Liver (tissue), 9 donors: ENCODE measurements around the gene SNRPA1. TPM values are rescaled to one million over a fixed set of nuclear protein-coding genes. Genes with fewer than 3 reads are reported as not detected.

ENCODE experiments used
- DNase-seq: peaks from one replicate; pipeline ENCODE4 v3.0.0-alpha.2; 2017; ENCODE audit warnings: low spot score
- H3K27ac ChIP-seq, 2 donors: one replicate each; pipeline ENCODE4 v1.7.0; 2013; ENCODE audit warnings: inconsistent platforms in 2 of 2, low read length in 2 of 2, control low read depth in 1 of 2, low read depth in 1 of 2, mild to moderate bottlenecking in 1 of 2
- H3K27me3 ChIP-seq, 4 donors: one replicate each; pipeline versions ENCODE4 v1.6.1 to v1.7.0; 2013; ENCODE audit warnings: low read length in 3 of 4, inconsistent platforms in 1 of 4, mild to moderate bottlenecking in 1 of 4, moderate library complexity in 1 of 4; ENCODE audit not compliant: control insufficient read depth in 4 of 4, insufficient read depth in 4 of 4
- H3K36me3 ChIP-seq, 4 donors: one replicate each; pipeline versions ENCODE4 v1.6.1 to v1.7.0; 2013; ENCODE audit warnings: low read length in 3 of 4, mild to moderate bottlenecking in 3 of 4, low read depth in 1 of 4, moderate library complexity in 1 of 4; ENCODE audit not compliant: control insufficient read depth in 4 of 4, insufficient read depth in 3 of 4
- H3K4me1 ChIP-seq, 4 donors: one replicate each; pipeline versions ENCODE4 v1.6.1 to v1.7.0; 2013; ENCODE audit warnings: low read length in 3 of 4, mild to moderate bottlenecking in 3 of 4, moderate library complexity in 1 of 4; ENCODE audit not compliant: control insufficient read depth in 4 of 4, insufficient read depth in 4 of 4
- H3K4me3 ChIP-seq, 3 donors: one replicate each; pipeline versions ENCODE4 v1.6.1 to v1.7.0; 2013; ENCODE audit warnings: low read length in 3 of 3, control low read depth in 1 of 3, low read depth in 1 of 3, mild to moderate bottlenecking in 1 of 3
- H3K9ac ChIP-seq, 2 donors: one replicate each; pipeline ENCODE4 v1.7.0; 2013; ENCODE audit warnings: low read length in 2 of 2, mild to moderate bottlenecking in 2 of 2, moderate library complexity in 2 of 2, control low read depth in 1 of 2, low read depth in 1 of 2
- H3K9me3 ChIP-seq, 4 donors: one replicate each; pipeline versions ENCODE4 v1.6.1 to v1.7.0; 2013; ENCODE audit warnings: low read length in 3 of 4; ENCODE audit not compliant: control insufficient read depth in 4 of 4
- ATF3 ChIP-seq: IDR thresholded peaks from 2 replicates; pipeline ENCODE4 v1.6.1; 2016; ENCODE audit warnings: antibody characterized with exemption
- CTCF ChIP-seq: fragments of 150-350 bp; IDR thresholded peaks from 2 replicates; pipeline ENCODE4 v1.5.1; 2017; ENCODE audit warnings: improper control_type of control experiment, low read depth, low read length; ENCODE audit not compliant: missing input control
- EGR1 ChIP-seq, 2 donors: IDR thresholded peaks; 2 replicates each; pipeline ENCODE4 v1.6.1; 2016 to 2018; ENCODE audit warnings: antibody characterized with exemption in 2 of 2, low read depth in 2 of 2
- FOXA1 ChIP-seq: IDR thresholded peaks from 2 replicates; pipeline ENCODE4 v1.6.1; 2016; ENCODE audit warnings: antibody characterized with exemption
- FOXA2 ChIP-seq: IDR thresholded peaks from 2 replicates; pipeline ENCODE4 v1.6.1; 2016; ENCODE audit warnings: antibody characterized with exemption
- GABPA ChIP-seq, 2 donors: IDR thresholded peaks in 1 of 2; conservative IDR thresholded peaks in 1 of 2; 2 replicates each; pipeline ENCODE4 v1.6.1; 2016; ENCODE audit warnings: antibody characterized with exemption in 2 of 2, mild to moderate bottlenecking in 1 of 2, moderate library complexity in 1 of 2
- HNF4A ChIP-seq, 2 donors: conservative IDR thresholded peaks; 2 replicates each; pipeline ENCODE4 v1.6.1; 2016; ENCODE audit warnings: antibody characterized with exemption in 2 of 2, mild to moderate bottlenecking in 2 of 2
- JUND ChIP-seq, 2 donors: IDR thresholded peaks; 2 replicates each; pipeline ENCODE4 v1.6.1; 2016; ENCODE audit warnings: antibody characterized with exemption in 2 of 2
- MAX ChIP-seq: IDR thresholded peaks from 2 replicates; pipeline ENCODE4 v1.6.1; 2016; ENCODE audit warnings: antibody characterized with exemption
- NR2F2 ChIP-seq: IDR thresholded peaks from 2 replicates; pipeline ENCODE4 v1.6.1; 2016; ENCODE audit warnings: antibody characterized with exemption
- RAD21 ChIP-seq, 2 donors: IDR thresholded peaks; 2 replicates each; pipeline ENCODE4 v1.6.1; 2016; ENCODE audit warnings: antibody characterized with exemption in 2 of 2, mild to moderate bottlenecking in 2 of 2
- REST ChIP-seq: IDR thresholded peaks from 2 replicates; pipeline ENCODE4 v1.6.1; 2016; ENCODE audit warnings: antibody characterized with exemption, mild to moderate bottlenecking
- RXRA ChIP-seq, 2 donors: IDR thresholded peaks; 2 replicates each; pipeline ENCODE4 v1.6.1; 2017 to 2018; ENCODE audit warnings: antibody characterized with exemption in 2 of 2, mild to moderate bottlenecking in 1 of 2
- SP1 ChIP-seq: IDR thresholded peaks from 2 replicates; pipeline ENCODE4 v1.6.1; 2018; ENCODE audit warnings: antibody characterized with exemption, mild to moderate bottlenecking
- WGBS: extraction: QIAGEN DNeasy Blood & Tissue Kit; methylation state at CpG from one replicate; pipeline ENCODE4 v1.1.7; 2013; 5-methylcytosine and 5-hydroxymethylcytosine counted together
- polyA plus RNA-seq, 2 donors: library from polyadenylated mRNA; stranded (reverse) in 1 of 2; unstranded in 1 of 2; fragments of 200-250 nt in 1 of 2; fragments of >200 nt in 1 of 2; fragmentation: Nextera tagmentation in 1 of 2; extraction: Ambion mirVana in 1 of 2; gene quantifications; one replicate each; pipeline versions ENCODE4 v1.2.1 to v1.2.3, GENCODE V29; 2013 to 2015
- total RNA-seq, 2 donors: library from RNA; depleted of rRNA; stranded (reverse); fragments of >200 nt; gene quantifications; one replicate each; pipeline ENCODE4 v1.2.3, GENCODE V29; 2014
- donor health status: healthy.
- donor health status: healthy.
- donor health status: healthy.
- donor health status: healthy.
- donor health status: healthy.

SNRPA1 gene
- total and polyA plus RNA-seq, 4 donors = 12.7 to 31.7 (median 18.0) TPM

GRCh38 chr15:101310508-101310907 lies 15.5 kb upstream of the SNRPA1 start (continued):
- TF ChIP-seq REST (no peak), RAD21 (IDR thresholded peaks at IDR 0.05) (no peak), FOXA1 (no peak), MAX (no peak), FOXA2 (no peak), SP1 (no peak)

- no peaks in the 10 kb centered on the region for H3K4me1 ChIP-seq
- DNase-seq = no peak
- 92% methylated on average over 7 of the region's 7 CpGs for WGBS
- no peak for TF ChIP-seq REST
- TF ChIP-seq ATF3 = no peak
- no peak for TF ChIP-seq JUND (IDR thresholded peaks at IDR 0.05)
- no peaks in the 10 kb centered on the region for H3K27me3 ChIP-seq
- no peak overlapping the region for H3K4me3 ChIP-seq
- no peaks in the 10 kb centered on the region for H3K9me3 ChIP-seq
- H3K27ac ChIP-seq = no peak overlapping the region
- peaks cover 9 to 50% (median 19%) of the 10 kb centered on the region in 4 donors for H3K36me3 ChIP-seq
- H3K9ac ChIP-seq = no peak overlapping the region
Measured at GRCh38 chr15:101310161-101310480, 15.1 kb upstream of the SNRPA1 start.

- H3K9ac ChIP-seq = no peak overlapping the region
- H3K36me3 ChIP-seq = peaks cover 9 to 49% (median 17%) of the 10 kb centered on the region in 4 donors
- H3K27ac ChIP-seq = no peak overlapping the region
- H3K9me3 ChIP-seq = no peaks in the 10 kb centered on the region
- H3K4me1 ChIP-seq = no peaks in the 10 kb centered on the region
- no peaks in the 10 kb centered on the region for H3K27me3 ChIP-seq
- no peak for DNase-seq
- H3K4me3 ChIP-seq = no peak overlapping the region
- WGBS = 92% methylated on average over 26 of the region's 26 CpGs
- TF ChIP-seq HNF4A (conservative IDR thresholded peaks at IDR 0.05) = no peak
- TF ChIP-seq RXRA (IDR thresholded peaks at IDR 0.05) = no peak
- no peak for TF ChIP-seq FOXA2
- TF ChIP-seq GABPA (IDR thresholded peaks at IDR 0.05 in 1 of 2, conservative IDR thresholded peaks at IDR 0.05 in 1 of 2) = no peak
- no peak for TF ChIP-seq REST
- TF ChIP-seq NR2F2 = no peak
- TF ChIP-seq SP1 = no peak
- TF ChIP-seq CTCF = no peak
- no peak for TF ChIP-seq RAD21 (IDR thresholded peaks at IDR 0.05)
- no peak for TF ChIP-seq MAX
- no peak for TF ChIP-seq FOXA1
- no peak for TF ChIP-seq EGR1 (IDR thresholded peaks at IDR 0.05; ENCODE audit: low read depth in 2 of 2)
Measured at GRCh38 chr15:101309436-101310160, 14.6 kb upstream of the SNRPA1 start.
